Activated naive CD4-positive, alpha-beta T cell treated with anti-CD3 and anti-CD28 coated beads, Interleukin-2, amount 50 U/mL, for 24 hours (primary cell): ENCODE measurements around the gene KIRREL3.
"Not testable (repeated sequence)": the region's sequence is repeated elsewhere in the genome, so short reads cannot be mapped to it uniquely, and the experiment has no call there.

ENCODE experiments used
- H3K27ac Mint-ChIP-seq: one replicate; pipeline ENCODE4 v1.8.0; 2021; ENCODE audit warnings: mild to moderate bottlenecking, mixed read lengths
- H3K27me3 Mint-ChIP-seq: one replicate; pipeline ENCODE4 v1.8.0; 2021; ENCODE audit warnings: mixed read lengths
- H3K36me3 Mint-ChIP-seq: one replicate; pipeline ENCODE4 v1.8.0; 2021; ENCODE audit warnings: mixed read lengths
- H3K4me1 Mint-ChIP-seq: one replicate; pipeline ENCODE4 v1.8.0; 2021; ENCODE audit warnings: mixed read lengths
- H3K4me3 Mint-ChIP-seq: one replicate; pipeline ENCODE4 v1.8.0; 2021; ENCODE audit warnings: mild to moderate bottlenecking, mixed read lengths
- H3K9me3 Mint-ChIP-seq: one replicate; pipeline ENCODE4 v1.8.0; 2021; ENCODE audit warnings: mixed read lengths

The KIRREL3 gene

DNA sequence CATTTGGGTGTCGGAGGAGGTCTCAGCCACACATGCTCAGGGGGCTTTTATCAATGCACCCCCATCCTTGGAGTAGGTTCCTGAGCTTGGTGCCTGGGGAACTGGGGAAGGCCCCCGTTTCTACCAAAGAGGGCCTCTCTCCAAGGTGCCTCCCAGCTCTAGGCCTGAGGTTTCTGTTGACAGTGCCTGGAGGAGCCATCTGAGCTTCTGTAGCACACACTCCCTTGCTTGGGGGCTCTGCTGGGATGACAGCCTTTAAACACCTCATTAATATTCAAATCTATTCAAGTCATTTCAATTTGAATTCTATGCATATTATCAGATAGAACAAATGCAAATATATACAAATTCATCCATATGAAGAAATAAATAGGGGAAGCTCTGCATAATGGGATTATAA lies 18.9 kb downstream of the KIRREL3 start:
- H3K27ac Mint-ChIP-seq, result no peak overlapping the region
- no peak overlapping the region for H3K4me3 Mint-ChIP-seq
- peaks cover 13% of the 10 kb centered on the region for H3K27me3 Mint-ChIP-seq
- no peaks in the 10 kb centered on the region for H3K36me3 Mint-ChIP-seq
- no peaks in the 10 kb centered on the region for H3K4me1 Mint-ChIP-seq
- H3K9me3 Mint-ChIP-seq, result no peaks in the 10 kb centered on the region

DNA sequence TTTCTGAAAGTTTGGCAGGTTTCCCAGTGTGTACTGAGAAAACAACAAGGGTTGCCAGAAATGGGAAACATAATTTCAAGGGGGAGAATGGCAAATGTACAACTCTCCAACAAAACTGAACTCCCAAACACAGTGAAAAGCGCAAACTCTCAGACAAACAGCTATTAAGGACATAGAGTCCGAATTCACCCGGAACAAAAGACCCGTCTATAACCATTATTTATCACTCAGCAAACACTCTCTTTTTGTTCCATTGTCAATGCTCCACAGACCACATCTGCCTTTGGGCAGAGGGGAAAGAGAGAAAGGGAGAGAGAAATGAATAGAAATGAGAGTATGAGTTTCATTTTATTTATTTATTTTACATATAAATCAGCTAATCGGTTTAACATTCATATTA lies 21.7 kb downstream of the KIRREL3 start:
- Mint-ChIP-seq H3K36me3 (no peaks in the 10 kb centered on the region), H3K4me3 (no peak overlapping the region), H3K9me3 (no peaks in the 10 kb centered on the region), H3K27me3 (peaks cover 10% of the 10 kb centered on the region), H3K27ac (no peak overlapping the region), H3K4me1 (no peaks in the 10 kb centered on the region)

DNA sequence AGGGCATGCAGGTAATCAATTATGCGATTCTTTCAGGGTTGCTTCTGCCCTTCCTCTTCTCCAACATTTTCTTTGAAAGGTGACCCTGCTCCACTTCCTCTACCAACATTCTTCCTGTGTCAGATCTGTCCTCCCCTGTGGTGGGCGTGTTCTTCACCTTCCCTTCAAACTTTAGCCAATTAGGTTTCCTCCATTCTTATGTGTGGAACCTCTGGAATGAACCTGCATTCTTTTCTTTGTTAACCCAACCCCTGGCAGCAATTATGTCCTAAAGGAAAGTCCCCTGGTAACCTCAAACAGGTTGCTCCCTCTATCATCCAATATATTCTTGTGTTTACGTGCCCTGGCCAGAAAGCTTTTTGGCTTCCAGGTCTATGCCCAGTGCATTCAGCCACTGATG lies 22.4 kb downstream of the KIRREL3 start:
- no peak overlapping the region for H3K27ac Mint-ChIP-seq
- no peaks in the 10 kb centered on the region for H3K4me1 Mint-ChIP-seq
- no peaks in the 10 kb centered on the region for H3K9me3 Mint-ChIP-seq
- peaks cover 10% of the 10 kb centered on the region for H3K27me3 Mint-ChIP-seq
- no peak overlapping the region for H3K4me3 Mint-ChIP-seq
- no peaks in the 10 kb centered on the region for H3K36me3 Mint-ChIP-seq

DNA sequence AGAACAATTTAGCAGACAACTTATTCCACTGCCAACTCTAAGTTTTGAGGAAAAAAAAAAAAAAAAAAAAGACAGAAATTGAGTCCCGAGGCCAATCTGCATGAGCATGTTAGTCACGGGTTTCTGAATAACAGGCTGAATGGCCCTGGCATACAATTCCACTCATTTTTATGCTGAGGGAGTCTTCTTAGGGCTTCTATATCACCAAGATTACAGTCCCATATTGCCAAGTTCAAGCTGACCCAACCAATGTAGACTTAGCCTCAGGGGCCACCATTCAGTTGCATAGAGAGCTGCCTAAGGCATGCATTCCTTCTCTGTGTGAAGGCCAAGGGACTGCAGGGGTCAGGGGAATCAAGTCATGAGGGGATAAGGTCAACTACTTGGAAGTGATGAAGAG lies 27.5 kb downstream of the KIRREL3 start:
- Mint-ChIP-seq H3K4me1 (no peaks in the 10 kb centered on the region), H3K27me3 (peaks cover 11% of the 10 kb centered on the region), H3K27ac (no peak overlapping the region), H3K9me3 (no peaks in the 10 kb centered on the region), H3K4me3 (no peak overlapping the region), H3K36me3 (no peaks in the 10 kb centered on the region)

DNA sequence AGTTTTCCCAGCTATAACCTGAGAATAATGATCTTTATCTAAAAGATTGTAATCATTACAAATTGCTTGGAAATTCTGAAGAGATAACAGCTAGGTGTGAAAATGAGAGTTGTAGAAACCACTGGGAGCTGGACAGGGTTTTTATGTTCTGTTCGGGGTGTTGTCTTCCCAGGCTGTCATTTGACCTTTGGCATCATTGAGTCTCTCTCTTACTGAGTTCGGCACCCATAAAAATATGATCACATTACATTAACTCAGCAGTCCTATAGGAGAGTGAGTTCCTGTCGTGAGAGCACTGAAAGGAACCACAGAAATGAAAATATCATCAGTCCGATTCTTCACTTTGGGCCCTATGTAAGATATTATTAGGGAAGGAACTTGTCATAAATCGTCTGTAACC lies 29.3 kb downstream of the KIRREL3 start:
- Mint-ChIP-seq H3K27ac (no peak overlapping the region), H3K36me3 (no peaks in the 10 kb centered on the region), H3K4me3 (no peak overlapping the region), H3K9me3 (no peaks in the 10 kb centered on the region), H3K27me3 (peaks cover 10% of the 10 kb centered on the region), H3K4me1 (no peaks in the 10 kb centered on the region)

DNA sequence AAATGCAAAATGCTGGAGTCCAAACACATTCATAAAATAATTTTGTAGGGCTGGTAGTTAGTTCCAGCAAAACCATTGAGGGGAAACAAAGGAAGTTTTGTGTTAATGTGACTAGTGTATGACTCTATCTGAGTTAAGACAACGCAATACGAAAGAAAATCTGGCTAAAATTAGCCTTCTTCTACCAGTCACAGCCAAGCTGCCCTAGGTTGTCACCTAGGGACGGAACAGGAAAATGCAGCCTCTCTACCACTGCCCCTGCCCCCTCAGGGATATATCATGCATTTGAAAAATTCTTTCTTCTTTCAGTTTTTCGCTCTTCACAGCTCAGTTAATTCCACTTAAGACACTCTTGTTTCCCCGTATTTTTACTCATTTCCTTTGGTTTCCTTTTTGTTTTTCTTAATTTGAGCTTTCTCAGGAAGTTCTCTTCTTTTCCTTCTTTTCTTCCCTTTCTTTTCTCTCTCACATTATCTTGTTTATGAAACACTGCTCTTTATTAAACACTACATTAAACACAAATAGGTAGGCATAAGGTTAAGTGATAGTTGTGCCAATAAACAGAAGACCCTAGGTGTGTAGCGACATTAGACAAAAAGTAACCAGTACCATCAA lies 30.6 kb downstream of the KIRREL3 start:
- Mint-ChIP-seq H3K4me1 (no peaks in the 10 kb centered on the region), H3K36me3 (no peaks in the 10 kb centered on the region), H3K4me3 (no peak overlapping the region), H3K27ac (no peak overlapping the region), H3K27me3 (peaks cover 10% of the 10 kb centered on the region), H3K9me3 (no peaks in the 10 kb centered on the region)

DNA sequence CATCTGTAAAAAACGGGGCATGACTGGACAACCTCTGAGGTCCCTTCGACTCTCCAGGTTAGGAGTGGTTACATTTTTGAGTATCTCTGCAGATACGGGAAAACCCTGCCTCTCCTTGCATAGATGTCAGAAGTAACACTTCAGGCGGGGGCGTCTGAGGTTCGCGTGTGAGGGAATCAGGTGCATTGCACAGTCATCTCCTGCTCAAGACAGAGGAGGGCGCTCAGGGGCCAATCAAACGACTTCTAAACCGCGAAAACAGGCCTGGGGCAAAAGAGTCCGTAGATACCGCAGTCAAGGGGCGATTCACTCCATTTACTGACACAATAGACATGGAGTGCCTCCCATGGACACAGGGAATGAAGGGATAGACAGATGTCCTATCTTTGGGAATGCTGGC lies 31.7 kb downstream of the KIRREL3 start:
- Mint-ChIP-seq H3K27ac (no peak overlapping the region), H3K4me3 (no peak overlapping the region)

DNA sequence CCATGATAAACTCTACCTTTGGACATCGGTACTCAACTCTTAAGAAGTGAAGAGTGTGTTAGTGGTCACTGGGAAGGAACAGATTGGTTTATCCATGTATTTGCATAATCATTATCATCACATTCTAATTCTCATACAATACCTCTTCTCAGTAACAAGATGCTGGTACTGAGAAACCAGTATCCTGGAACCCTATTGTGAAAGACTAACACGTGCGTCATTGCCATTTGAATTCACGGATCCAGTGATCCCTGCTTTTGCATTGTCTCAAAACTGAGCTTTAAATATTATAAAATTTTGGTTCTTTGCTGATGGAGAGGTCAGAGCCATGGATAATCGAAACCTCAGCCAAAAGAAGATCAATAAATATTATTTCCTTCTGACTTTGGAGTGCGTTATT lies 35.2 kb downstream of the KIRREL3 start:
- no peaks in the 10 kb centered on the region for H3K4me1 Mint-ChIP-seq
- no peak overlapping the region for H3K4me3 Mint-ChIP-seq
- no peaks in the 10 kb centered on the region for H3K9me3 Mint-ChIP-seq
- H3K36me3 Mint-ChIP-seq, result no peaks in the 10 kb centered on the region
- H3K27ac Mint-ChIP-seq, result no peak overlapping the region
- H3K27me3 Mint-ChIP-seq, result peaks cover 6% of the 10 kb centered on the region

More for the DNA sequence above, 31.7 kb downstream of the KIRREL3 start:
- Mint-ChIP-seq H3K36me3 (no peaks in the 10 kb centered on the region), H3K4me1 (no peaks in the 10 kb centered on the region), H3K9me3 (no peaks in the 10 kb centered on the region), H3K27me3 (peaks cover 8% of the 10 kb centered on the region)

DNA sequence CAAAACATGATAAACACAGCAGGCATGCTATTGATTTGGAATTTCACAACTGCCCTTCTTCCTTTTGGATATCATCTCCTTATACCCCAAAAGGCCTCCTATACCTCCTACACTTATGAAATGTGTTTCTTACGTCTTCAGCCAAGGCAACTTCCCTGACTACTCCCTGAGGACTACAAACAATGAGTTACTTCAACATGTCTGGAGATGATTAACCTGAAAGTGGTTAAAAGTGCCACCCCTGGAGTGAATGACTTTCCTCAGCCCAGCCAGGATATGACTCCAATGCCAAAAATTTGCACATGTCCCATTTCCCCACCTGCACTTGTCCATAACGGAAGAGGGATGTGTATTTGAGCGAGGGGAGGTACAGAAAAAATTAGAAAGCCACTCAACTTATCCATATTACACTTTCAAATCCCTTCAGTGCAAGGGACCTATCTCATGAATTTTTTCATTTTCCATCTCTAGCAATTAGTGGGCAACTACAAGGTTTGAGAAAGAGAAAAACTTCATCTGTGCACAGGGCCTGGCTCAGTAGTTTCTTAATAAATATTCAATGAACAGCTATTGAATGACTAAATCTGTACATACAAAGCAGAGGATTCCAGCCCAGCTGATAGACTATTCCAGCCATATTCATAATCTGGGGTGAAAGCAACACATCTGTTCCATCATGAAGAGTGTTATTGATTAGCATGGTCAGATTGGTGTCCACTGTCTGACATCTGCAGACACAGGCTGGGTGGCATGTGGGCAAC lies 36.8 kb downstream of the KIRREL3 start:
- no peak overlapping the region for H3K27ac Mint-ChIP-seq
- H3K4me1 Mint-ChIP-seq, result no peaks in the 10 kb centered on the region
- H3K9me3 Mint-ChIP-seq, result no peaks in the 10 kb centered on the region
- H3K36me3 Mint-ChIP-seq, result no peaks in the 10 kb centered on the region
- peaks cover 8% of the 10 kb centered on the region for H3K27me3 Mint-ChIP-seq
- H3K4me3 Mint-ChIP-seq, result no peak overlapping the region

DNA sequence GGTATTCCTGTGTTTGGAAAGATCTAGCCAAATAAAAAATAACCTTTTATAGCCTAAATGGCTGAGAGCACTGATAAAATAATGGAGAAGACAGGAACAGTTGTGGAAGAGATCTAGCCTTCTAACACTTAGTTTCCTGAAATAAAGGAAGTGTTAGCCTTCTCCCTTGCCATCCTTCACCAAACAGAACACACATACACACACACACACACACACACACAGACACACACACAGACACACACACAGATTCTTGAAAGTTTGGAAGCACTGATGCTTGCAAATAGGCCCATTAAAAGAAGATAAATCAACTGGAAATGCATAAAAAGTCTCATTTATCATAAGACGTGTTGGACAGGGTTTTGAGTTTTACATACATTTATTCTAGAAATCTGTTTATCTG lies 37.5 kb downstream of the KIRREL3 start:
- no peaks in the 10 kb centered on the region for H3K4me1 Mint-ChIP-seq
- H3K9me3 Mint-ChIP-seq, result no peaks in the 10 kb centered on the region
- peaks cover 7% of the 10 kb centered on the region for H3K27me3 Mint-ChIP-seq
- no peak overlapping the region for H3K27ac Mint-ChIP-seq
- H3K4me3 Mint-ChIP-seq, result no peak overlapping the region
- no peaks in the 10 kb centered on the region for H3K36me3 Mint-ChIP-seq

DNA sequence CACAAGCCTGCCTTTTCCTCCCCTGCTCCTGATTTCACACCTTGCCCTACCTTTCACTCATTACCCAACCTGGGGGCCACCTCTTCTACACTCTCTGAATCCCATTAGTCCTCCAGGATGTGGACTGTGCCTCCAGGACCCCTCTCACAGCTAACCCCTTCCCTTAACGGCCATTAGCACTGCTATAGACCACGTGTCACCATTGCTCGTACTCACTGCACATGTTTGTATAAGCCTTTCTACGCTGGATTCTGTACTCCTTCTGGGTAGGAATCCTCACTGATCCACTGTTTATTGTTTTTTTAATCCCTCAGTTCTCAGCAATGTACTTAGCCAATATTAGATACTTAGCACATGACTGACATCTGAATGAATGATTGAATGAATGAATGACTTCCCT lies 40.9 kb downstream of the KIRREL3 start:
- Mint-ChIP-seq H3K4me3 (no peak overlapping the region), H3K4me1 (no peaks in the 10 kb centered on the region), H3K27ac (no peak overlapping the region), H3K9me3 (no peaks in the 10 kb centered on the region), H3K36me3 (no peaks in the 10 kb centered on the region), H3K27me3 (peaks cover 9% of the 10 kb centered on the region)

DNA sequence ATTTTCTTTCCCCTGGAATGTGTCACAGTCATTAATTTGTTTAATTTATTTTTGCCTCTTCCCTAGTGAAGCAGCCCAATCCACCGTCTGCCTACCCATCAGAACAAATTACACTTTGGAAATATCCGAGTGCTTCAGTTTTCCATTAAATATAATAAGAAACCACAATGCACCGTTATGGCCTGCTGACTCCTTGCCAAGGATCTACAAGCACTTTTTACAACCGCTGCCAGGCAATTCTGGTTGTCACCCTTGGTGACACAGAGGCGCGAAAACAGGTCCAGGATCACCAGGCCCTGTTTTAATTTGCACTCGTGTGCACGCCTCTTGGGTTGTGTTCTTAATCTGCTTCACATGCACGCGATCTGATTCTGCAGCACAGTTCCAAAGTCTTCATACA lies 43.9 kb downstream of the KIRREL3 start:
- peaks cover 9% of the 10 kb centered on the region for H3K27me3 Mint-ChIP-seq
- H3K9me3 Mint-ChIP-seq, result no peaks in the 10 kb centered on the region
- H3K36me3 Mint-ChIP-seq, result no peaks in the 10 kb centered on the region
- no peak overlapping the region for H3K4me3 Mint-ChIP-seq
- H3K4me1 Mint-ChIP-seq, result no peaks in the 10 kb centered on the region
- H3K27ac Mint-ChIP-seq, result no peak overlapping the region

DNA sequence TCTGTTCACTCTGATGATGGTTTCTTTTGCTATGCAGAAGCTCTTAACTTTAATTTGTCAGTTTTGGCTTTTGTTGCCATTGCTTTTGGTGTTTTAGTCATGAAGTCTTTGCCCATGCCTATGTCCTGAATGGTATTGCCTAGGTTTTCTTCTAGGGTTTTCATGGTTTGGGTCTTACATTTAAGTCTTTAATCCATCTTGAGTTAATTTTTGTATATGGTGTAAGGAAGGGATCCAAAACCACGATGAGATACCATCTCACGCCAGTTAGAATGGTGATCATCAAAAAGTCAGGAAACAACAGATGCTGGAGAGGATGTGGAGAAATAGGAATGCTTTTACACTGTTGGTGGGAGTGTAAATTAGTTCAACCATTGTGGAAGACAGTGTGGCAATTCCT lies 48.0 kb downstream of the KIRREL3 start:
- H3K4me3 Mint-ChIP-seq, H3K36me3 Mint-ChIP-seq, H3K9me3 Mint-ChIP-seq, H3K4me1 Mint-ChIP-seq, H3K27me3 Mint-ChIP-seq, H3K27ac Mint-ChIP-seq: not testable (repeated sequence)

DNA sequence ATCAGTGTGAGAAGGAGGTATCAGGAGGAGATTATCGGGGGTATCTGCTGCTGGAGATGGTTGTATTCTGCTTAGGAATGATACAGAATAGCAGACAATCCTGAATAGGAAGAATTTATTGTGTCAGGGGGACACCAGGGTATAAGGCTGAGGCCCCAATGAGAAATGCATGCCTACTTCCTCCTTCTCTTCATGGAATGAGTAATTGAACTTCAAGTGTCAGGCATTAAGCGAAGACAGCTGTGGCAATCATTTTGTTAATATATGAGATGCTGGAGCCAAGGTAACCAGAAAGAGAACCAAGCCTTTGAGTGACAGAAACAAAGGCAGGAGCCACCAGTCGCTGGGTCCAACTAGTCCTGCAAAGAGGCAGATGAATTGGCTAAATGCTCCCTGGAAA lies 49.1 kb downstream of the KIRREL3 start:
- Mint-ChIP-seq H3K9me3 (no peaks in the 10 kb centered on the region), H3K27me3 (peaks cover 4% of the 10 kb centered on the region), H3K27ac (no peak overlapping the region), H3K36me3 (no peaks in the 10 kb centered on the region), H3K4me1 (no peaks in the 10 kb centered on the region), H3K4me3 (no peak overlapping the region)

DNA sequence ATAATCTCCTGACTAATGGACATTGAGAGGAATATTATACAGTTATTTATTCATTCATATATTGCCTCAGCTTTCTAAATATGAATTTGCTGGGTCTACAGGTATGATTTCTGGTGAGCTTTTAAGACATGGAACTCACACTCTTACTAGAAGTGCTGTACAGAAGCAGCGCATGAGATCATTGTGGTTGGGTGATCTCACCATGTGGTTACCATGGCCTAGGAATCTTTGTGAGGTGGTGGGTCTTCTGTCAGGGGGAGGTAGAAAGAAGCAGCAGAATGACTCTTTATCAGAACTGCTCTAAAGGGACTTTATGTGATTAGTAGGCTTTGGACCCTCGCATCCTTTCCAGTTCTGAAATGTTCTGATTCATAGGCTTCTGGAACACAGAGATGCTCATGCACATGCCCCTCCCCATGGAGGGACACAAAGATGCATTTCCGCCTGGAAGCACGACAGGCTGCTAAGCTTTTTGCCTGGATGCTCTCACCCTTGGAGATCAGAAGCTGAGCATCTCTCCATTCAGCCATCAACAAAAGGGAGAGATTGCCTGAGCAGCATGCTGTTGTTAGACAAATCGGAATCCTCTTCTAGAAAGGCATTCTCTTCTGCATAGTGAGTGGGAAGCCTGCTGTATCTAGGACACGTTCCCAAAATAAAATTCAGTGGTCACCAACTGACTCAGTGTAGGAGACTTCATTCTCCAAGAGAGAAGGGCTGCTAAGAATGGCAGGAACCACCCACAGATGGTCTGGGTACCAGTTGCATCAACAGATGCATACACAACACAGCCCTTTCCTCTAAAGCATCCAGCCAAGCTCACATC lies 51.3 kb downstream of the KIRREL3 start:
- Mint-ChIP-seq H3K4me1 (no peaks in the 10 kb centered on the region), H3K4me3 (no peak overlapping the region), H3K27me3 (no peaks in the 10 kb centered on the region), H3K36me3 (no peaks in the 10 kb centered on the region), H3K27ac (no peak overlapping the region), H3K9me3 (no peaks in the 10 kb centered on the region)

DNA sequence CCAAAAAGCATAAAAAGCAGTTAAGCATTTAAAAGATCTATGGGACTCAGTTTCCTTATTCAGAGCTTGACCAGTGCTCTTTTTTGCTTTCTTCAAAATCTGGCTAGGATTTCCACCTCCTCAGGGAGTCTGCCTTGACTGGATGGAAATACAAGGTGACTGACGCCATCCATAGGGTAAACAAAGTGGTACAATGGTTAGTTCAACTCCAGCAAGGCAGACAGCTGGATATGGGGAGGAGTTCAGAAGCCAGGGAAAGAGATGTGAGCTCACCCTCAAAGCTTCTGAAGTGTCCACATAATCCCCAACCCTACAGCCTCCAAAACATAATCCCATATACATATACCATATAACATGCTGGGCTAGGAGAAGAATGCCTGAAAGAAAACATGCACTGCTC lies 52.0 kb downstream of the KIRREL3 start:
- H3K9me3 Mint-ChIP-seq, result no peaks in the 10 kb centered on the region
- no peaks in the 10 kb centered on the region for H3K27me3 Mint-ChIP-seq
- H3K4me3 Mint-ChIP-seq, result no peak overlapping the region
- H3K27ac Mint-ChIP-seq, result no peak overlapping the region
- no peaks in the 10 kb centered on the region for H3K36me3 Mint-ChIP-seq
- no peaks in the 10 kb centered on the region for H3K4me1 Mint-ChIP-seq
